Adipocyte (in vitro differentiated cells): ENCODE results near the gene GCLM.
A peak's percentile ranks its signal among the peaks of the same experiment; 100 is the strongest.
"Not testable (repeated sequence)": the region's sequence is repeated elsewhere in the genome, so short reads cannot be mapped to it uniquely, and the experiment has no call there.

ENCODE experiments used
- DNase-seq: peaks from one replicate; pipeline ENCODE4 v3.0.0-alpha.2; 2015; ENCODE audit warnings: low read depth
- H3K27me3 ChIP-seq: replicated peaks from 2 replicates; pipeline ENCODE4 v1.7.0; 2013; ENCODE audit warnings: mild to moderate bottlenecking, low read length, moderate library complexity; ENCODE audit not compliant: control insufficient read depth, insufficient read depth
- H3K36me3 ChIP-seq: 2 replicates; pipeline ENCODE4 v1.7.0; 2013; ENCODE audit warnings: low read length, mild to moderate bottlenecking, moderate library complexity; ENCODE audit not compliant: control insufficient read depth, insufficient read depth, severe bottlenecking
- H3K4me1 ChIP-seq: 2 replicates; pipeline ENCODE4 v1.7.0; 2013; ENCODE audit warnings: mild to moderate bottlenecking, low read length, moderate library complexity; ENCODE audit not compliant: control insufficient read depth, insufficient read depth
- H3K4me3 ChIP-seq: 2 replicates; pipeline ENCODE4 v1.7.0; 2013; ENCODE audit warnings: mild to moderate bottlenecking, low read length, moderate library complexity
- H3K9ac ChIP-seq: 2 replicates; pipeline ENCODE4 v1.7.0; 2013; ENCODE audit warnings: mild to moderate bottlenecking, low read length, moderate library complexity
- H3K9me3 ChIP-seq: 2 replicates; pipeline ENCODE4 v1.7.0; 2013; ENCODE audit warnings: mild to moderate bottlenecking, low read length, moderate library complexity; ENCODE audit not compliant: control insufficient read depth

Gene GCLM

GRCh38 chr1:93864175-93864574 is 45.1 kb downstream of the GCLM start:
- H3K4me3 ChIP-seq, result no peak overlapping the region
- H3K4me1 ChIP-seq, result no peaks in the 10 kb centered on the region
- no peaks in the 10 kb centered on the region for H3K27me3 ChIP-seq
- peaks cover 15% of the 10 kb centered on the region for H3K36me3 ChIP-seq
- DNase-seq, result no peak
- H3K9me3 ChIP-seq, result no peaks in the 10 kb centered on the region
- no peak overlapping the region for H3K9ac ChIP-seq

DNA sequence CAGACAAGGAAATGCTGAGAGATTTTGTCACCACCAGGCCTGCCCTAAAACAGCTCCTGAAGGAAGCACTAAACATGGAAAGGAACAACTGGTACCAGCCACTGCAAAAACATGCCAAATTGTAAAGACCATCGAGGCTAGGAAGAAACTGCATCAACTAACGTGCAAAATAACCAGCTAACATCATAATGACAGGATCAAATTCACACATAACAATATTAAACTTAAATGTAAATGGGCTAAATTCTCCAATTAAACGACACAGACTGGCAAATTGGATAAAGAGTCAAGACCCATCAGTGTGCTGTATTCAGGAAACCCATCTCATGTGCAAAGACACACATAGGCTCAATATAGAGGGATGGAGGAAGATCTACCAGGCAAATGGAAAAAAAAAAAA is 51.6 kb downstream of the GCLM start:
- DNase-seq, H3K9me3 ChIP-seq, H3K4me1 ChIP-seq, H3K4me3 ChIP-seq, H3K27me3 ChIP-seq, H3K36me3 ChIP-seq, H3K9ac ChIP-seq: not testable (repeated sequence)

GRCh38 chr1:93855983-93856382 is 53.2 kb downstream of the GCLM start:
- H3K4me1 ChIP-seq, H3K9ac ChIP-seq, DNase-seq, H3K27me3 ChIP-seq, H3K36me3 ChIP-seq, H3K9me3 ChIP-seq, H3K4me3 ChIP-seq: not testable (repeated sequence)

- H3K9me3 ChIP-seq, result no peaks in the 10 kb centered on the region
- no peaks in the 10 kb centered on the region for H3K4me1 ChIP-seq
- no peaks in the 10 kb centered on the region for H3K36me3 ChIP-seq
- no peak for DNase-seq
- H3K9ac ChIP-seq, result no peak overlapping the region
- no peak overlapping the region for H3K4me3 ChIP-seq
- H3K27me3 ChIP-seq, result peaks cover 9% of the 10 kb centered on the region
These were observed 55.3 kb downstream of the GCLM start for GRCh38 chr1:93853940-93854339.

DNA sequence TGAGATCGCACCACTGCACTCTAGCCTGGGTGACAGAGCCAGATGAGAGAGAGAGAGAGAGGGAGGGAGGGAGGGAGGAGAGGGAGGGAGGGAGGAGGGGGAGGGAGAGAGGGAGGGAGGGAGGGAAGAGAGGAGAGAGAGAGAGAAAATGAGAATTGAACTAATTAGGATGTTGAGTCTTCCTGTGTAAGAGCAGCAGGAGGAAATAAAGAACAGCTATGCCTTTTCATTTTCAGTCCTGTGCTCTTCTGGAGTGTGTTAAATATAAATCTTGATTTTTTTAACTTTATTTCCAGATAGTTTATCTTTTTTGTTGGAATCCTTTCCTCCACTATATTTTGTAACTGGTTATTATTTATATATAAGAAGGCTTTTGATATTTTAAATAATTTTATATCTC is 57.4 kb downstream of the GCLM start:
- Histone ChIP-seq H3K9ac (no peak overlapping the region), H3K36me3 (no peaks in the 10 kb centered on the region), H3K9me3 (no peaks in the 10 kb centered on the region), H3K27me3 (peaks cover 9% of the 10 kb centered on the region), H3K4me3 (no peak overlapping the region), H3K4me1 (peaks cover 7% of the 10 kb centered on the region)
- DNase-seq, result no peak

- peaks cover 7% of the 10 kb centered on the region for H3K4me1 ChIP-seq
- H3K9me3 ChIP-seq, result no peaks in the 10 kb centered on the region
- no peak overlapping the region for H3K4me3 ChIP-seq
- H3K9ac ChIP-seq, result no peak overlapping the region
- no peak for DNase-seq
- peaks cover 9% of the 10 kb centered on the region for H3K27me3 ChIP-seq
- H3K36me3 ChIP-seq, result no peaks in the 10 kb centered on the region
These were observed 57.9 kb downstream of the GCLM start for GRCh38 chr1:93851327-93851712.

GRCh38 chr1:93850687-93851326 is 58.4 kb downstream of the GCLM start:
- H3K36me3 ChIP-seq, H3K4me3 ChIP-seq, H3K9me3 ChIP-seq, H3K4me1 ChIP-seq, H3K27me3 ChIP-seq, H3K9ac ChIP-seq: not testable (repeated sequence)
- DNase-seq, result peak; percentile 65

DNA sequence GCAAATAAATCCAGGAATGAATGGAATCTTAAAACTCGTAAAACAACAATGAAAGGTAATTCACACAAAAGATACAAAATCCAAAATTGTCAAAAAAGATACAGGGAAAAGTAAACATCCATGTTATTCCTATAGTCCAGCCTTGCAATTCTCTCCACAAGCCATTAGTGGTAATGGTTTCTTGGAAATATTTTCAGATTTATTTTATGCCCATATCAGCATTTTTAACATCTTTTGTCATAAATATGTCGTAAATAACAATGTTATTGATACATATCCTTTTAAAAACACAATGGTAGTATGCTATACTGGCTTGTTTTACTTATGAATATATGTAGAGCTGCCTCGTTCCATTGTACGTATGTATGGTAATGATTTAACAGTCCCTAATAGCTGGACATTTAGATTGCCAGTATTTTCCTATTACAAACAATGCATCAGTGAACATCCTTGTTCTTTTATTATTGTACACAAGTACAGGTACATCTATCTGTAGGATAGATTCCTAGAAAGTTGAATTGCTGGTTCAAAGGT is 60.8 kb downstream of the GCLM start:
- Histone ChIP-seq H3K27me3 (no peaks in the 10 kb centered on the region), H3K36me3 (no peaks in the 10 kb centered on the region), H3K4me1 (peaks cover 27% of the 10 kb centered on the region), H3K4me3 (peak overlapping the region; percentile 93), H3K9ac (peak overlapping the region; percentile 86), H3K9me3 (no peaks in the 10 kb centered on the region)
- peak; percentile 15 for DNase-seq

- Histone ChIP-seq H3K27me3 (no peaks in the 10 kb centered on the region), H3K9ac (peak overlapping the region; percentile 86), H3K4me3 (peak overlapping the region; percentile 93), H3K4me1 (peaks cover 32% of the 10 kb centered on the region), H3K9me3 (no peaks in the 10 kb centered on the region), H3K36me3 (no peaks in the 10 kb centered on the region)
- DNase-seq, result peak; percentile 81
These were observed 61.4 kb downstream of the GCLM start for GRCh38 chr1:93847811-93848288.

- H3K9ac ChIP-seq, result peak overlapping the region; percentile 86
- H3K27me3 ChIP-seq, result no peaks in the 10 kb centered on the region
- DNase-seq, result peak; percentile 93
- no peaks in the 10 kb centered on the region for H3K36me3 ChIP-seq
- peak overlapping the region; percentile 93 for H3K4me3 ChIP-seq
- peaks cover 37% of the 10 kb centered on the region for H3K4me1 ChIP-seq
- no peaks in the 10 kb centered on the region for H3K9me3 ChIP-seq
These were observed 62.0 kb downstream of the GCLM start for GRCh38 chr1:93846992-93847810.

DNA sequence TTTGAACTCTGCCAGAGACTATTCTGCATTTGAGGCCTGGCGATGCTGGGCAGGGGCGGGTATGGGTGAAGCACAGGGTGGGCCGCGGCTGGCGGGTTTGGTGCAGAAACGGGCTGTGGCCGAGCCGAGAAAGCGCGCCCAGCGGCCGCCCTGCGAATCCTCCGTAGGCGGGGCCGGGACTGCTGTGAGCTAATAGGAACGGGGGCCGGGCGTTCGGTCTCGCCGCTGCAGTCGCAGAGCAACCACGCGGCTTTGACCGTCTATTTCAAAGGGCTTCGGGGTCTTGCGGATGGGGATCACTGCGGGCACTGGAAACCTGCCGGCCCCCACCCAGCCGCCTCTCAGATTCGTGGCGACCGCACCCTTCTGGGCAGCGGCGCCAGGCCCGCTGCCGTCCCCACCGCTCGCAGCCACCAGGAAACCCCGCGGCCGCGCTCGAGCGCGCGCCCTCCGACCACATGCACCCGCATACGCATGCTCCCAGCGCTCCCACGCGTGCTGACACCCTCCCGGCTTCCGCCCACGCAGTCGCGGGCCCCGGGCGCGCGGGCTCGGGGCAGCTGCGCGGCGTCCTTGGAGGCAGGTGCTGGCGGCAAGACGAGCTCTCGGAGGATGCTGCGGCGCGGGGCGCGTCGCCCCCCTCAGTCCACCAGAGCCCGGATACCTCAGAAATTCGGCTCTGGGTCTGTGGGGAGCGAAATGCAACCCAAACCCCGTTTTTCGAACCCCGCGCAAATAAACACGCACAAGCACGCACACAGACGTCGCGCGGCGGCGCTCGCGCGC is 62.8 kb downstream of the GCLM start:
- H3K9ac ChIP-seq, result peak overlapping the region; percentile 86
- no peaks in the 10 kb centered on the region for H3K36me3 ChIP-seq
- peak; percentile 94 for DNase-seq
- peak overlapping the region; percentile 93 for H3K4me3 ChIP-seq
- H3K9me3 ChIP-seq, result no peaks in the 10 kb centered on the region
- peaks cover 37% of the 10 kb centered on the region for H3K4me1 ChIP-seq
- no peaks in the 10 kb centered on the region for H3K27me3 ChIP-seq
